ENCODE results near the gene DHX34.
A peak's percentile ranks its signal among the peaks of the same experiment; 100 is the strongest.

Gene DHX34

DNA sequence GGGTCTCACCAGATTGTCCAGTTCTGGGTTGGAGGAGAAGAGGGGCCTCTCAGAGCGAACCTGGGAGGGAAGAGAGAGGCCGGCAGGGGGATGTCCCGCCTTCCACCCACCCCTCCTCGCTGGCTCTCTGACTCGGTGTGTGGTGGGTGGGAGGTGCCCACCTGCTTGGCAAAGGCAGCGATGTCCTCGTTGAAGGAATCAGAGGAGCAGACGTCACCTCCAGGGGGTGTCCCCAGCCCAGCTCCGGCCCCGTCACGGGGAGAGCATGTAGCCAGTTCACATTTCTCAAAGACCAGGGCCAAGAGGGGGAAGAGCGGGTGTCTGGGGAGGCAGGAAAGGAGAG, 67.5 kb downstream of the DHX34 start:
- H3K4me3 ChIP-seq (ENCODE audit: low read depth in 1 of 2, low read length in 2 of 2), result no peak overlapping the region
- H3K36me3 ChIP-seq (ENCODE audit: insufficient read depth, low read length), result no peaks in the 10 kb centered on the region
- H3K4me1 ChIP-seq (ENCODE audit: insufficient read depth, low read length), result peaks cover 6% of the 10 kb centered on the region
- no peak overlapping the region for H3K9ac ChIP-seq (ENCODE audit: low read length)
- H3K9me3 ChIP-seq (ENCODE audit: low read length), result no peaks in the 10 kb centered on the region
- peaks cover 0 to 56% of the 10 kb centered on the region in 2 donors for H3K27me3 ChIP-seq (ENCODE audit: control insufficient read depth in 1 of 2, insufficient read depth in 2 of 2, low read length in 2 of 2)
- no peak overlapping the region for H3K27ac ChIP-seq (ENCODE audit: low read depth, low read length)

DNA sequence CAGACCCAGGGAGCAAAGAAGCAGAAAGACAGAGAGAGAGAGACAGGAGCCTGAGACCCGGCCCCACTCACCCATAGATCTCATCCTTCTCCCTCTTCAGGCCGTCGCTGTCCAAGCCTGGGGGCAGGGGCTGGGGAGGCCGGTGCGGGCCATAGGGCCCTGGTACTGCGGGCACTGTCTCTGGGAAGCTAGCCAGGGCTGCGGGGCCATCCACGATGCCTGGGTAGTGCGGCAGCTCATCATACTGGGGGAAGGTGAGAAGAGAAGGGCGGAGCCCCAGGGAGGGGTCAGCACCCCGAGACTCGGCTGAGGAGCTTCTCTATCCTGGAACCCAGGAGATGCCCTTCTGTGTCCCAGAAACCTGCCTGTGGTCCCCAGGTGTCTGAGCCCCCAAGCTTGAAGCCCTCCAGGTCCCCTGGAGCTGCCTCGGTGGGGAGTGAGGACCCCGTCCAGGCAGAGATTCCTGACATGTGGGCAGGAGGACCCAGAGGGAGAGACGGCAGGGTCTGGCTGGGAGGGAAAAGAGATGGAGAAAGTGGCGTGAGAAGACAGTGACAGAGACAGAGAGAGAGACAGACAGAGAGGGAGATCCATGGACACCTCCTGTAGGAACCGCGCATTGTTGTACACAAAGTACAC, 68.1 kb downstream of the DHX34 start:
- no peaks in the 10 kb centered on the region for H3K36me3 ChIP-seq (ENCODE audit: insufficient read depth, low read length)
- no peak overlapping the region for H3K27ac ChIP-seq (ENCODE audit: low read depth, low read length)
- H3K27me3 ChIP-seq (ENCODE audit: control insufficient read depth in 1 of 2, insufficient read depth in 2 of 2, low read length in 2 of 2), result peaks cover under 1 to 62% of the 10 kb centered on the region in 2 donors
- peaks cover 6% of the 10 kb centered on the region for H3K4me1 ChIP-seq (ENCODE audit: insufficient read depth, low read length)
- no peak overlapping the region for H3K9ac ChIP-seq (ENCODE audit: low read length)
- H3K4me3 ChIP-seq (ENCODE audit: low read depth in 1 of 2, low read length in 2 of 2), result no peak overlapping the region
- H3K9me3 ChIP-seq (ENCODE audit: low read length), result no peaks in the 10 kb centered on the region

DNA sequence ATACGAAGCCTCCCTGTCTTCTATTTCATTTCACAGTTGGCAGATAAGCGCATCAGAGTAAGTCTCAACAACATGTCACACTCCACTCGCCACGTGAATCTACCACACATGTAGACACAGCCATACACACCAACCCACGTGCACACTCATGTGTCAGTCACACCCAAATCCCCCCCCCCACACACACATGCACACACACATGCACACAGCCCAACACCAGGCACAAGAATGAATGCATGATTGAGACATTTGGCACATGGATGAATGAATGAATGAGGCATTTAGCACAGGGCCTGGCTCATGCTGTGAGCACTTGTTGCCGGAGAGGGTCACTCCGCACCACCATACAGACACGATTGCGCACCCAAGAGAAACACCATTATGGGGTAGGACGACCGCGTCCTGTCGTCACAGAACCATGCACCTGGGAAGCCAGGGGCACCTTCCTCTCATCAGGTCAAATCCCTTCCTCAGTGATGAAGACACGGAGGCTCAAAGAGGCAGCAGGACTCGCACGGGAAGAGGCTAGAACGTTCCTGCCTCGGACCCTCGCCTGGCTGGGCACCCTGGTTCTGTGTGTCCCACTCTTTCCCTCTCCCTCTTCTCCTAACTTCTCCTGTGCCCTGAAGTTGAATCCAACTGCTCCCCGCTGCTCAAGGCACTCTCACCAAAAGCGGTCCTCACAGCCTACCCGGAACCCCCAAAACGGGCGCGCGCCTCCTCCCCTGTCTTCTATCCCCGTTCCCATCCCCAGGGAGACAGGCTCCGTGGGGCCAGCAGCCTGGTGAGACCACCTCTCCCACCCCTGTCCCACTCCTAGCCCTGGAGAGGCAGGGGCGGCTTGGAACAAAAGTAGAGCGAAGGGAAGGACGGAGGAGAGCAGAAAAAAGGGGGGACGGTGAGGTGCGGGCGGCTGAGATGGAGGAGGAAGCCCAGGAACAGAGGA, 68.9 kb downstream of the DHX34 start:
- H3K36me3 ChIP-seq (ENCODE audit: insufficient read depth, low read length), result no peaks in the 10 kb centered on the region
- no peaks in the 10 kb centered on the region for H3K9me3 ChIP-seq (ENCODE audit: low read length)
- H3K27ac ChIP-seq (ENCODE audit: low read depth, low read length), result no peak overlapping the region
- H3K9ac ChIP-seq (ENCODE audit: low read length), result no peak overlapping the region
- peaks cover 6% of the 10 kb centered on the region for H3K4me1 ChIP-seq (ENCODE audit: insufficient read depth, low read length)
- H3K27me3 ChIP-seq (ENCODE audit: control insufficient read depth in 1 of 2, insufficient read depth in 2 of 2, low read length in 2 of 2), result peaks cover 8 to 70% of the 10 kb centered on the region in 2 donors
- peak overlapping the region in 1 of 2 donors; percentile 27 for H3K4me3 ChIP-seq (ENCODE audit: low read depth in 1 of 2, low read length in 2 of 2)

DNA sequence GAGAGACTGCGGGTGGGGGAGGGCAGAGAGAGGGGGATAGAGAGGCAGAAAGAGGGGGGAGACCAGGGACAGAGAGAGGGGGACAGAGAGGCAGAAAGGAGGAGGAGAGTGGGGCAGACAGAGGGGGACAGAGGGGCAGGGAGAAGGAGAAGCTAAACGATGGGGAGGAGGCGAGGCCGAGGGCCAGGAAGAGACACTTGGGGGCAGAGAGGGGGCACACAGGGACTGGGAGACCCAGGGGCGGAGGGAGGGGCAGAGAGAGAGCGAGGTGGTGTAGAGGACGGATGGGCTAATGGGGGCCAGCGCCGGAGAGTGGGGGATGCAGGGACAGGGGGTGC, 69.5 kb downstream of the DHX34 start:
- Histone ChIP-seq H3K9ac (ENCODE audit: low read length) (no peak overlapping the region), H3K36me3 (ENCODE audit: insufficient read depth, low read length) (no peaks in the 10 kb centered on the region)

DNA sequence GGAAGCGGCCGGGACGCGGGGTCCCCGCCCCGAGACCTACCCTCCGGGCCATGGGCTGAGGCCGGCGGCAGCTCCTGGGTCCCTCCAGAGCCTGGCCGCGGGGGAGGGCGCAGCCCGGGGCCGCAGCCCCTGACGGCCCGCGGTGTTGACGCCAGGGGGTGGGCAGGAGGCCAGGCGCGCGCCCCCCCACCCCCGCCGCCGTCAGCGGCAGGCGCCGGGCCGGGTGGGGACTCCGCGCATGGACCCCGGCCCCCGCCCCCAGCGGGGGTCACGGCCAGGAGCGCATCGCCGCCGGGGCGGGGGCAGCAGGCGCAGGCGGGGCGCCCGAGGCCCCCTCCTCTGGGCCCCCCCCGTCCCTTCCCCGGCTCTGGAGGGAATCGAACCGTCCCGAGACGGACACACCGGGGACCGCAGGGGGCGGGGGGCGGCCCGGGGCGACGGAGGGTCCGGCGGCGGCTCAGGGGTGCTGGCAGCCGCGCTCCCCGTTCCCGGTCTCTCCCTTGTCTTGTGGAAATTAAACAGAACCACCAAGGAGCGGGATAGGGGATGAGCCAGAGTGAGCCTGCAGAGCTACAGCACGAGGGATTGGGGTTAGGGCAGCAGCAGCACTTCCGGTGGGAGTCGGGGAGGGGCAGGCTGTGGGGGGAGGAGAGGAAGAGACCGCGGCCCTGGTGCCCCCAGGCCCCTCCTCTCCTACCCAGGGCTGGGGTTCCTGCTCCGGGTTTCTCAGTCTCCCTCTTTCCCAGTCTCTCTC, 70.1 kb downstream of the DHX34 start, which contains the start of gene MEIS3:
Gene MEIS3, minus strand, starts transcription at position 498 of the 754 bp plus-strand sequence. Its CDS starts 446 bp downstream, at position 52.
- no peak within 1 kb of the TSS for H3K27ac ChIP-seq (ENCODE audit: low read depth, low read length)
- H3K9me3 ChIP-seq (ENCODE audit: low read length), result no peaks in the 10 kb centered on the region
- H3K4me1 ChIP-seq (ENCODE audit: insufficient read depth, low read length), result peaks cover 6% of the 10 kb centered on the region
- H3K4me3 ChIP-seq (ENCODE audit: low read depth in 1 of 2, low read length in 2 of 2), result peak within 1 kb of the TSS; percentile 27 to 47
- H3K9ac ChIP-seq (ENCODE audit: low read length), result no peak within 1 kb of the TSS
- H3K27me3 ChIP-seq (ENCODE audit: control insufficient read depth in 1 of 2, insufficient read depth in 2 of 2, low read length in 2 of 2), result peaks cover 16 to 79% of the 10 kb centered on the region in 2 donors
- no peaks in the 10 kb centered on the region for H3K36me3 ChIP-seq (ENCODE audit: insufficient read depth, low read length)

More for the DNA sequence above, 69.5 kb downstream of the DHX34 start:
- Histone ChIP-seq H3K4me3 (ENCODE audit: low read depth in 1 of 2, low read length in 2 of 2) (peak overlapping the region; percentile 27 to 47), H3K4me1 (ENCODE audit: insufficient read depth, low read length) (peaks cover 6% of the 10 kb centered on the region), H3K27ac (ENCODE audit: low read depth, low read length) (no peak overlapping the region), H3K27me3 (ENCODE audit: control insufficient read depth in 1 of 2, insufficient read depth in 2 of 2, low read length in 2 of 2) (peaks cover 14 to 76% of the 10 kb centered on the region in 2 donors), H3K9me3 (ENCODE audit: low read length) (no peaks in the 10 kb centered on the region)

DNA sequence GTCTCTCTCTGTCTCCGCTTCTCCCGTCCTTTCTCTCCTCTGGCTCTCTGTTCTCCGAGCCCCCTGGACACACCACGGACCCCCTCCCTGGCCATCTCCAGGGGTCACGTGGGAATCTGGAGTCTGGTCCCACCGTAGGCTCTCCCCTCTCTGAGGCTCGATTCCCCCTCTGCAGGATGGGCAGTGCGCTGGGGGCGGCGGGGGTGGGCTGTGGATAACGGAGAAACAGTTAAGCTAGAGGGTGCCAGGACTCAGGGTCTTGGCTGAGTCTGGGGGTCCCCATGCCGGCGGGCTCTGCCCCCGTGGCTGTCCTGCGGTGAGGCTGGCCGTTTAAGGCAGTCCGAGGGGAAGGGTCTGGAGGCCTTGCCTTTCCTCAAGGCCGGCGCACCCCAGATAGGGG, 70.7 kb downstream of the DHX34 start:
- peaks cover 6% of the 10 kb centered on the region for H3K4me1 ChIP-seq (ENCODE audit: insufficient read depth, low read length)
- H3K27me3 ChIP-seq (ENCODE audit: control insufficient read depth in 1 of 2, insufficient read depth in 2 of 2, low read length in 2 of 2), result peaks cover 16 to 79% of the 10 kb centered on the region in 2 donors
- H3K27ac ChIP-seq (ENCODE audit: low read depth, low read length), result no peak overlapping the region
- no peaks in the 10 kb centered on the region for H3K36me3 ChIP-seq (ENCODE audit: insufficient read depth, low read length)
- H3K9me3 ChIP-seq (ENCODE audit: low read length), result no peaks in the 10 kb centered on the region
- no peak overlapping the region for H3K9ac ChIP-seq (ENCODE audit: low read length)
- no peak overlapping the region for H3K4me3 ChIP-seq (ENCODE audit: low read depth in 1 of 2, low read length in 2 of 2)

DNA sequence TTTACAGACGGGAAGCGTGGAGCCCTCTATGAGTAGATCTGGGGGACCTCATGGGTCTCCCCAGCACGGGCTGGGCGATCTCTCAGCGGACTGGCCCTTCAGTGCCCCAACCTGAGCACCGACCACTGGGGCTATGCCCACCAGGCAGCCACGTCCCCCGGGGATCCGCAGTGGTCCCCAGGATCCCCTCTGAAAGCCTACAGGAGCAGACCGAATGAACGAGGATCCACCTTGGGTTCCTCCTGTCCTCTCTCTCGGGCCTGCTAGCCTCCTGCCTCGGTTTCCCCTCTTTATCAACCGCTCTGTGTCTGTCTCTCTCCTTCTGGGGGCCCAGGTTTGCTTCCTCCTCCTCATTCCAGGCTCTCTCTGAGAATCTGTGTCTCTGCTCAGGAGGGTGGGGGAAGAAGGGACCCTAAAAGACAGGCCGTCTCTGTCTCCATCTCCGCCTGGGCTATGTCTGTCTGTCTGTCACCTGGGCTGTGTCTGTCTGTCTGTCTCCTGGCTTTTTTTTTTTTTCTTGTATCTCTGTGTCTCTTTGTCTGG, 72.2 kb downstream of the DHX34 start:
- Histone ChIP-seq H3K9ac (ENCODE audit: low read length) (no peak overlapping the region), H3K9me3 (ENCODE audit: low read length) (no peaks in the 10 kb centered on the region), H3K4me1 (ENCODE audit: insufficient read depth, low read length) (peaks cover 6% of the 10 kb centered on the region), H3K4me3 (ENCODE audit: low read depth in 1 of 2, low read length in 2 of 2) (no peak overlapping the region), H3K27me3 (ENCODE audit: control insufficient read depth in 1 of 2, insufficient read depth in 2 of 2, low read length in 2 of 2) (peaks cover 16 to 76% of the 10 kb centered on the region in 2 donors), H3K27ac (ENCODE audit: low read depth, low read length) (no peak overlapping the region), H3K36me3 (ENCODE audit: insufficient read depth, low read length) (no peaks in the 10 kb centered on the region)

DNA sequence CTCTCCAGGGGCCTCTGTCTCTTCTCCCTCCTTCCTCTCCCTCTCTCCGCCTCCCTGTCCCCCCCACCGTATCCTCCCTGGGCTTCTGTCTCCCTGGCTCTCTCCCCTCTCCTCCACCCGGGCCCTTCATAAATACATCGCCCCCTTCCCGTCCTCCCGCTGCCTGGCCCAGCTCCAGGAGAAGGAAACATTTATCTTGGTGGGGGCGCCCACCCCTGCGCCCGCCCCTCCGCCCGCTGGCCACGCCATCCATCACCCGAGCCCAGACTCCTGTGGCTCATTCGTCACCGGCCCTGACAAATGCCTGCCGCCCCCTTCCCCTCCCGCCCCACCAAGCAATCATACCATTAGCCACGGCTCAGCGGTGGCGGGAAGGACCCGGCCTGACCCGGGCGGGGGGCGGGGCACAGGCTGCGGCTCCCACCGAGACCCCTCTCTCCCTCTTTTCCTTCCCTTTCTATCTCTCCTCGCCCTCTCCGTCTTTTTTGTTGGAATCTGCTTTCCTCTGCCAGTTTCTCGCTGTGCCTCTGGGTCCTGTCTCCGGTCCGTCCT, 72.8 kb downstream of the DHX34 start:
- Histone ChIP-seq H3K4me3 (ENCODE audit: low read depth in 1 of 2, low read length in 2 of 2) (no peak overlapping the region), H3K27me3 (ENCODE audit: control insufficient read depth in 1 of 2, insufficient read depth in 2 of 2, low read length in 2 of 2) (peaks cover 16 to 70% of the 10 kb centered on the region in 2 donors), H3K27ac (ENCODE audit: low read depth, low read length) (no peak overlapping the region), H3K36me3 (ENCODE audit: insufficient read depth, low read length) (no peaks in the 10 kb centered on the region), H3K4me1 (ENCODE audit: insufficient read depth, low read length) (peaks cover 6% of the 10 kb centered on the region), H3K9ac (ENCODE audit: low read length) (no peak overlapping the region), H3K9me3 (ENCODE audit: low read length) (no peaks in the 10 kb centered on the region)

DNA sequence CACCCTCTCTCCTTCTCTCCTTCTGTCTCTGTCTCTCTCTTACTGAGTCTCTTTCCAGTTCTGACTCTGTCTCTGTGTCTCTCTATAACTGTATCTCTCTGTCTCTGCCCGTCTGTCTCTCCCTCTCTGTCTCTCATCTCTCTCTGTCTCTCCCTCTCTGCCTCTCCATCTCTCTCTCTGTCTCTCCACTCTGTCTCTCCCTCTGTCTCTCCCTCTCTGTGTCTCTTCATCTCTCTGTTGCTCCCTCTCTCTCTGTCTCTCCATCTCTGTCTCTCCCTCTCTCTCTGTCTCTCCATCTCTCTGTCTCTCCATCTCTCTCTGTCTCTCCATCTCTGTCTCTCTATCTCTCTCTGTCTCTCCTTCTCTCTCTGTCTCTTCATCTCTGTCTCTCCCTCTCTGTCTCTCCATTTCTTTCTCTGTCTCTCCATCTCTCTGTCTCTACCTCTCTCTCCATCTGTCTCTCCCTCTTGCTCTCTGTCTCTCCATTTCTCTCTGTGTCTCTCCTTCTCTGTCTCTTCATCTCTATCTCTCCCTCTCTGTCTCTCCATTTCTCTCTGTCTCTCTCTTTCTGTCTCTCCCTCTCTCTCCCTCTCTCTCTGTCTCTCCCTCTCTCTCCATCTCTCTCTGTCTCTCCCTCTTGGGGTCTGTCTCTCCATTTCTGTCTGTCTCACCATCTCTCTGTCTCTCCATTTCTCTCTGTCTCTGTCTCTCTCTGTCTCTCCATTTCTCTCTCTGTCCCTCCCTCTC, 73.5 kb downstream of the DHX34 start:
- Histone ChIP-seq H3K4me3 (ENCODE audit: low read depth in 1 of 2, low read length in 2 of 2) (no peak overlapping the region), H3K27me3 (ENCODE audit: control insufficient read depth in 1 of 2, insufficient read depth in 2 of 2, low read length in 2 of 2) (peaks cover 16 to 63% of the 10 kb centered on the region in 2 donors), H3K9me3 (ENCODE audit: low read length) (no peaks in the 10 kb centered on the region), H3K4me1 (ENCODE audit: insufficient read depth, low read length) (peaks cover 8% of the 10 kb centered on the region), H3K36me3 (ENCODE audit: insufficient read depth, low read length) (no peaks in the 10 kb centered on the region), H3K27ac (ENCODE audit: low read depth, low read length) (no peak overlapping the region), H3K9ac (ENCODE audit: low read length) (no peak overlapping the region)

DNA sequence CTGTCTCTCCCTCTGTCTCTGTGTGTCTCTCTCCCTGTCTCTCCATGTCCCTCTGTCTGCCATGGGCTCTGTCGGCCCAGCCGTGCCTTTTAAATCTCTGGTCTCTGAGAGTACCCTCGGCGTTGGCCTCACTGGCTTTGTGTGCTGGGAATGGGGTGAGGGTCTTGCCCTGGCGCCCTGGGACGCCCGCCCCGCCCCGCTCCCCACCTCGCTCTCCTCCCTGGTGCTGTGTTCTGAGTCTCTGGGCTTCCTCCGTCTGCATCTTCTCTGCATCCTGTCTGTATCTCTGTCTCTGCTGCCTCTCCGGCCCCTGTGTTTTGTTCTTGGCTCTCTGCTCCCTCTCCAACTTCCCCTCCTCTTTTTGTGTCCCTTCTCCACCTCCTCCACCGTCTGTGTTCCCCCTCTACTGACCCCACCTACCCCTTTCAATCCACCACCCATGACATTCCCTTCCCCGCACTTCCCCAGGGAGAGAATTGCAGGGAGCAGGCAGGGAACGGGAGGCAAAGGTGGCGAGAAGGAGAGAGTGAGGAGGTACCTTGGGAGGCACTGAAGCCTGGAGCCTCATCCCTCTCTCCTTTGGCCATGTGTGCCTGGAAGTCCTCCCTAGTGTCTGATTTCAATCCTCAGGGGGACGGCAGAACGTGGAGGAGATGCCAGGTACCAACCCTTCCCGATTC, 74.2 kb downstream of the DHX34 start:
- Histone ChIP-seq H3K36me3 (ENCODE audit: insufficient read depth, low read length) (no peaks in the 10 kb centered on the region), H3K9ac (ENCODE audit: low read length) (no peak overlapping the region), H3K27ac (ENCODE audit: low read depth, low read length) (no peak overlapping the region), H3K27me3 (ENCODE audit: control insufficient read depth in 1 of 2, insufficient read depth in 2 of 2, low read length in 2 of 2) (peaks cover 16 to 56% of the 10 kb centered on the region in 2 donors), H3K9me3 (ENCODE audit: low read length) (no peaks in the 10 kb centered on the region), H3K4me3 (ENCODE audit: low read depth in 1 of 2, low read length in 2 of 2) (no peak overlapping the region), H3K4me1 (ENCODE audit: insufficient read depth, low read length) (peaks cover 7% of the 10 kb centered on the region)

Data from muscle layer of colon (tissue), 2 donors.